Measurements from ENCODE around the gene TTLL4.

DNA sequence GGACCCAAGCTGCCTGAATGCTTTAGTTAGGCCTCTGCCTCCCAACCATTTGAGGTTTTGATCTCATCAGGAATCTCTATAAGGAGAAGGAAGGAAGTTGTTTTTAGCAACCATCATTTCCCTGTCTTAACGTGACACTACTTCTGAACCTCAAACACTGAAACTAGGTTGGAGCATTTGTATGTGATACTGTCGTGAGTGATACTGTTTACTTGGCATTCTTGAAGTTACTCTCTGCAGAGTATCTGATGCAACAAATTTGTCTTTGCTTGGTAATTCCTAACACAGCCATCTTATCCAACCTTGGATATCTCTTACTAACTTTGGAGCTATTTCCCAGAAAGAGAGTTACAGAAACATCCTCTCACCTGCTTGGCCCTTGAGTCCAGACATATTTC is 22.1 kb downstream of the TTLL4 start:
- TF ChIP-seq POLR2A (IDR thresholded peaks at IDR 0.05) (no peak), POLR2AphosphoS5 (IDR thresholded peaks at IDR 0.05) (no peak)

Data from breast epithelium (tissue), 3 donors.